Stomach (tissue), 4 donors: ENCODE measurements around the gene AGAP1.

Source experiments
- CTCF ChIP-seq, 7 experiments: fragments of 450-650 bp in 4 of 7; fragments of 200-600 bp in 3 of 7; sonication (generic) in 3 of 7; IDR thresholded peaks; one replicate each; pipeline ENCODE4 v1.5.1; 2016 to 2019; ENCODE audit warnings: antibody characterized with exemption in 7 of 7, control low read depth in 2 of 7, mild to moderate bottlenecking in 1 of 7
- EP300 ChIP-seq: sonication (generic); formaldehyde crosslinking; IDR thresholded peaks from one replicate; pipeline ENCODE4 v1.6.1; 2017; ENCODE audit warnings: antibody characterized with exemption
- POLR2A ChIP-seq, 4 donors: fragments of 450-650 bp; IDR thresholded peaks; one replicate each; pipeline ENCODE4 v1.6.1; 2016; ENCODE audit warnings: antibody characterized with exemption in 4 of 4, control low read depth in 2 of 4, mild to moderate bottlenecking in 1 of 4, moderate library complexity in 1 of 4

GRCh38 chr2:235937087-235937486 lies 443.2 kb downstream of the AGAP1 start:
- TF ChIP-seq CTCF (IDR thresholded peaks at IDR 0.05) (no peak), POLR2A (IDR thresholded peaks at IDR 0.05) (no peak), EP300 (no peak)
